ENCODE data around the gene OSGEP.

GRCh38 chr14:20469242-20469889, 14.8 kb upstream of the OSGEP start, which contains the start of gene PNP:
- TF ChIP-seq CTCF (IDR thresholded peaks at IDR 0.05) (no peak), POLR2A (IDR thresholded peaks at IDR 0.05) (peak; percentile 99)
